HG03060 (cell line): ENCODE data around the gene CBFB.

ENCODE experiments used
- ATAC-seq: cut with Tn5 transposase; IDR thresholded peaks from one replicate; pipeline ENCODE4 v1.9.1; 2021; ENCODE audit warnings: low read depth, moderate number of reproducible peaks; ENCODE audit not compliant: unreplicated experiment

Gene CBFB

GRCh38 chr16:67088551-67088950 is 59.6 kb downstream of the CBFB start:
- ATAC-seq, result no peak

GRCh38 chr16:67089101-67089500 is 60.2 kb downstream of the CBFB start:
- ATAC-seq, result no peak

- ATAC-seq, result no peak
These were observed 63.1 kb downstream of the CBFB start for GRCh38 chr16:67091906-67092566.

- no peak for ATAC-seq
These were observed 64.3 kb downstream of the CBFB start for GRCh38 chr16:67093098-67093726.

GRCh38 chr16:67098599-67098998 is 69.7 kb downstream of the CBFB start:
- ATAC-seq, result no peak

- ATAC-seq, result no peak
These were observed 71.8 kb downstream of the CBFB start for GRCh38 chr16:67100569-67101310.

GRCh38 chr16:67101311-67102082 is 72.5 kb downstream of the CBFB start:
- ATAC-seq, result no peak

- ATAC-seq, result no peak
These were observed 75.1 kb downstream of the CBFB start for GRCh38 chr16:67104061-67104460.

GRCh38 chr16:67104845-67105244 is 75.9 kb downstream of the CBFB start:
- no peak for ATAC-seq

- ATAC-seq, result no peak
These were observed 76.3 kb downstream of the CBFB start for GRCh38 chr16:67105246-67105645.

- ATAC-seq, result no peak
These were observed 76.9 kb downstream of the CBFB start for GRCh38 chr16:67105881-67106280.

GRCh38 chr16:67108489-67108888 is 79.5 kb downstream of the CBFB start:
- no peak for ATAC-seq

- no peak for ATAC-seq
These were observed 80.0 kb downstream of the CBFB start for GRCh38 chr16:67108931-67109406.

GRCh38 chr16:67109407-67110135 is 80.6 kb downstream of the CBFB start, which contains the start of gene PHAF1:
PHAF1 (plus strand) TSS chr16:67109941; CDS start chr16:67110176, 235 bp downstream.
- ATAC-seq, result peak; percentile 55

GRCh38 chr16:67111951-67112444 is 83.0 kb downstream of the CBFB start:
- ATAC-seq, result no peak

- no peak for ATAC-seq
These were observed 83.8 kb downstream of the CBFB start for GRCh38 chr16:67112591-67113399.

- ATAC-seq, result no peak
These were observed 85.8 kb downstream of the CBFB start for GRCh38 chr16:67114793-67115192.

- ATAC-seq, result no peak
These were observed 86.7 kb downstream of the CBFB start for GRCh38 chr16:67115639-67116038.
